K562 (cell line): ENCODE data around the gene MARK3. TPM values are rescaled to one million over a fixed set of nuclear protein-coding genes. Genes with fewer than 3 reads are reported as not detected.

Experiments
- ADNP ChIP-seq: fragments of 200-800 bp; sonication (Bioruptor generic); IDR thresholded peaks from 2 replicates; pipeline ENCODE4 v1.6.1; 2016; ENCODE audit warnings: missing genetic modification characterization, missing compliant biosample characterization
- ARNT ChIP-seq, 2 experiments: fragments of 450-650 bp; IDR thresholded peaks; 2 replicates each; pipeline ENCODE4 v1.6.1; 2016; ENCODE audit warnings: mild to moderate bottlenecking in 1 of 2
- BRCA1 ChIP-seq, 2 experiments: fragments of 450-650 bp in 1 of 2; sonication (generic) in 1 of 2; formaldehyde crosslinking in 1 of 2; IDR thresholded peaks; 2 replicates each; pipeline versions ENCODE4 v1.5.0 to v1.6.1; 2017 to 2020; ENCODE audit warnings: mild to moderate bottlenecking in 1 of 2, missing genetic modification reagents in 1 of 2
- CHD7 ChIP-seq: fragments of 200-600 bp; sonication (generic); IDR thresholded peaks from one replicate; pipeline ENCODE4 v1.6.1; 2012; ENCODE audit warnings: mild to moderate bottlenecking, low read depth, low read length, inconsistent platforms
- EP300 ChIP-seq: IDR thresholded peaks from 2 replicates; pipeline ENCODE4 v1.6.1; 2012; ENCODE audit warnings: low read length, improper control_type of control experiment
- GATAD2B ChIP-seq: fragments of 450-650 bp; IDR thresholded peaks from 2 replicates; pipeline ENCODE4 v1.6.1; 2017; ENCODE audit warnings: mild to moderate bottlenecking, borderline replicate concordance
- GTF2A2 ChIP-seq: IDR thresholded peaks from 2 replicates; pipeline ENCODE4 v1.6.1; 2016; ENCODE audit warnings: mild to moderate bottlenecking, missing genetic modification characterization, missing compliant biosample characterization
- IRF2 ChIP-seq: sonication (generic); formaldehyde crosslinking; IDR thresholded peaks from 2 replicates; pipeline ENCODE4 v1.8.1; 2022; ENCODE audit warnings: mild to moderate bottlenecking, missing genetic modification reagents
- KLF13 ChIP-seq: fragments of 450-650 bp; IDR thresholded peaks from 2 replicates; pipeline ENCODE4 v1.6.1; 2016; ENCODE audit warnings: missing genetic modification characterization, low read depth, mild to moderate bottlenecking, missing compliant biosample characterization, moderate library complexity, borderline replicate concordance
- MCM5 ChIP-seq: fragments of 450-650 bp; IDR thresholded peaks from 2 replicates; pipeline ENCODE4 v1.6.1; 2016; ENCODE audit warnings: low read depth
- MLX ChIP-seq, 2 experiments: fragments of 450-650 bp in 1 of 2; sonication (generic) in 1 of 2; formaldehyde crosslinking; conservative IDR thresholded peaks; 2 replicates each; pipeline versions ENCODE4 v1.4.0 to v1.8.1; 2020 to 2022; ENCODE audit warnings: mild to moderate bottlenecking in 1 of 2, missing genetic modification reagents in 1 of 2
- RAD21 ChIP-seq, 2 experiments: fragments of 250-450 bp in 1 of 2; fragments of 450-650 bp in 1 of 2; sonication (Bioruptor Pico) in 1 of 2; formaldehyde crosslinking in 1 of 2; IDR thresholded peaks in 1 of 2; conservative IDR thresholded peaks in 1 of 2; 2 replicates each; pipeline versions ENCODE4 v1.4.0 to v1.8.0; 2020 to 2022; ENCODE audit warnings: mild to moderate bottlenecking in 2 of 2, moderate library complexity in 1 of 2
- RUNX1 ChIP-seq: sonication (generic); IDR thresholded peaks from 2 replicates; pipeline ENCODE4 v1.6.1; 2016; ENCODE audit warnings: antibody characterized with exemption, low read depth
- SMARCB1 ChIP-seq: IDR thresholded peaks from 2 replicates; pipeline ENCODE4 v1.6.1; 2011; ENCODE audit warnings: improper control_type of control experiment, low read depth; ENCODE audit not compliant: insufficient read length
- ZBTB9 ChIP-seq: fragments of 450-650 bp; formaldehyde crosslinking; IDR thresholded peaks from 2 replicates; pipeline ENCODE4 v1.4.0; 2020; ENCODE audit warnings: mild to moderate bottlenecking, moderate library complexity
- ZNF124 ChIP-seq: sonication (generic); formaldehyde crosslinking; IDR thresholded peaks from 2 replicates; pipeline ENCODE4 v1.8.1; 2022; ENCODE audit warnings: missing genetic modification reagents
- ZNF644 ChIP-seq: fragments of 200-800 bp; sonication (Bioruptor generic); IDR thresholded peaks from 2 replicates; pipeline ENCODE4 v1.6.1; 2016; ENCODE audit warnings: low read depth, missing genetic modification characterization, missing compliant biosample characterization
- polyA plus RNA-seq, 8 experiments: library from polyadenylated mRNA; depleted of rRNA in 4 of 8; stranded (reverse) in 5 of 8; unstranded in 3 of 8; fragments of >200 nt; fragmentation: Nextera tagmentation in 2 of 8; fragmentation: Illumina TruSeq in 1 of 8; extraction: Ambion mirVana in 2 of 8; extraction: Trizol in 1 of 8; gene quantifications; 2 replicates each; pipeline versions ENCODE4 v1.2.1 to v1.2.3, GENCODE V29; 2011 to 2014; ENCODE audit warnings: inconsistent platforms in 1 of 8, missing spikeins in 1 of 8
- total RNA-seq, 7 experiments: library from RNA; depleted of rRNA in 6 of 7; stranded (reverse); fragments of >200 nt in 6 of 7; fragmentation: Illumina TruSeq in 2 of 7; extraction: Trizol in 2 of 7; gene quantifications; 2 replicates each; pipeline versions ENCODE4 v1.2.1 to v1.2.3, GENCODE V29; 2011 to 2021; ENCODE audit warnings: low replicate concordance in 1 of 7

Gene MARK3
- total and polyA plus RNA-seq, 9 of the 15 experiments (the other 6 are each of a cell fraction or from before 2014, with no cell fraction given): 10.1 to 68.7 (median 56.3) TPM

- TF ChIP-seq CHD7 (no peak), MCM5 (no peak), ZBTB9 (no peak), GATAD2B (no peak; the same call in 1 of the 2 replicates), ZNF124 (no peak), ARNT (IDR thresholded peaks at IDR 0.05) (no peak), GTF2A2 (tag) (no peak), MLX (CRISPR knock-in tag; conservative IDR thresholded peaks at IDR 0.05) (no peak), EP300 (peak; percentile 60), BRCA1 (IDR thresholded peaks at IDR 0.05) (no peak), BRCA1 (CRISPR knock-in tag; IDR thresholded peaks at IDR 0.05) (no peak), SMARCB1 (no peak), ADNP (tag) (no peak), RAD21 (CRISPR knock-in tag; conservative IDR thresholded peaks at IDR 0.05 in 1 of 2, IDR thresholded peaks at IDR 0.05 in 1 of 2) (no peak), KLF13 (tag) (no peak), IRF2 (CRISPR knock-in tag) (no peak), RUNX1 (no peak), ZNF644 (tag) (no peak)
Observed at GRCh38 chr14:103418481-103418818, 33.2 kb downstream of the MARK3 start (continued).
